ENCODE data around the gene IL18RAP.

- TF ChIP-seq CTCF (IDR thresholded peaks at IDR 0.05; ENCODE audit: low read length) (no peak), EZH2 (IDR thresholded peaks at IDR 0.05; ENCODE audit: borderline replicate concordance, low read length) (no peak)
Measured at GRCh38 chr2:102498414-102498813, 75.5 kb downstream of the IL18RAP start.

Data from OCI-LY1 (cell line).